DMS114 treated with DMSO at 0.1 percent for 48 hours (cell line): ENCODE measurements around the gene XPO5.

Experiments
- DNase-seq: peaks from one replicate; lab custom pipeline; 2025; ENCODE audit not compliant: unreplicated experiment; lab: John Stamatoyannopoulos, UW

XPO5 gene

DNA sequence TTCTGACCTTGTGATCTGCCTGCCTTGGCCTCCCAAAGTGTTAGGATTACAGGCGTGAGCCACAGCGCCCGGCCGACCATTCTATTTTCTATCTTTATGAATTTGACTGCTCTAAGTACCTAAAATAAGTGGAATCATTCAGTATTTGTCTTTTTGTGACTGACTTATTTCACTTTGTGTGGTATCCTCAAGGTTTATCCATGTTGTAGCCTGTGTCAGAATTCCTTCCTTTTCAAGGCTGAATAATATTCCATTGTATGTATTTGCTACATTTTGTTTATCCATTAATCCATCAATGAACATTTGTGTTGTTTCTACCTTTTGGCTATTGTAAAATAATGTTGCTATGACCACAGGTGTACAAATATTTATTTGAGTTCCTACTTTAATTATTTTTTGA lies 103.3 kb downstream of the XPO5 start:
- DNase-seq, result no peak
